ENCODE measurements around the gene MYO3B.

DNA sequence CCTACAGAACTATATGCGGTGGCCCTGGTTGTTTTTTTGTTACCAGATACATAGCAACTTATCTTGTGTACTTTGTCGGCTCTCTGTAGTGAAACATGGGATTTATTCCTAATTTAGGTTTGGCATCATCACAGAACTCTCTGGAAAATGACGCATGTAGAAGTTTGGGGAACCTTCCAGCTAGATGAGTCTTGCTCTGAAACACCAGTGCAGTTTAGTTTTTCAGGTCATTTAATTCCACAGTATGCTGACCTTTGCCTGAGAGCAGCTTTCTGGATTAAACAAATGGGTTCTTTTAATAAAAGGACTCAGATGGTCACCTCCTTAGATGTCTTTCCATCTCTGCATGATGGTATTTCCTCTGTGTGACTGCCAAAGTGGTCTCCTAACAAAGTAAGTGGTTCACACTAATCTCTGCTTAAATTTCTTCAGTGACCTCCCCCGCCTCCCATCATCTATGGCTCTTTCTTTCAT lies 39.9 kb downstream of the MYO3B start:
- no peak for TF ChIP-seq POLR2A (IDR thresholded peaks at IDR 0.05)
- TF ChIP-seq, protein P1, sequence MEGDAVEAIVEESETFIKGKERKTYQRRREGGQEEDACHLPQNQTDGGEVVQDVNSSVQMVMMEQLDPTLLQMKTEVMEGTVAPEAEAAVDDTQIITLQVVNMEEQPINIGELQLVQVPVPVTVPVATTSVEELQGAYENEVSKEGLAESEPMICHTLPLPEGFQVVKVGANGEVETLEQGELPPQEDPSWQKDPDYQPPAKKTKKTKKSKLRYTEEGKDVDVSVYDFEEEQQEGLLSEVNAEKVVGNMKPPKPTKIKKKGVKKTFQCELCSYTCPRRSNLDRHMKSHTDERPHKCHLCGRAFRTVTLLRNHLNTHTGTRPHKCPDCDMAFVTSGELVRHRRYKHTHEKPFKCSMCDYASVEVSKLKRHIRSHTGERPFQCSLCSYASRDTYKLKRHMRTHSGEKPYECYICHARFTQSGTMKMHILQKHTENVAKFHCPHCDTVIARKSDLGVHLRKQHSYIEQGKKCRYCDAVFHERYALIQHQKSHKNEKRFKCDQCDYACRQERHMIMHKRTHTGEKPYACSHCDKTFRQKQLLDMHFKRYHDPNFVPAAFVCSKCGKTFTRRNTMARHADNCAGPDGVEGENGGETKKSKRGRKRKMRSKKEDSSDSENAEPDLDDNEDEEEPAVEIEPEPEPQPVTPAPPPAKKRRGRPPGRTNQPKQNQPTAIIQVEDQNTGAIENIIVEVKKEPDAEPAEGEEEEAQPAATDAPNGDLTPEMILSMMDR (IDR thresholded peaks at IDR 0.05), result no peak
- no peak for TF ChIP-seq POLR2AphosphoS5 (IDR thresholded peaks at IDR 0.05)
- TF ChIP-seq EP300 (IDR thresholded peaks at IDR 0.05; ENCODE audit: low read depth), result no peak
